Dedifferentiated amniotic fluid mesenchymal stem cell (primary cell): Measurements from ENCODE around the gene MADCAM1.
"Not testable (repeated sequence)": the region's sequence is repeated elsewhere in the genome, so short reads cannot be mapped to it uniquely, and the experiment has no call there.

Experiments used
- DNase-seq: peaks from one replicate; pipeline ENCODE4 v3.0.0-alpha.2; 2016; ENCODE audit errors: extremely low spot score

Gene MADCAM1

GRCh38 chr19:496112-496665, at the start of gene MADCAM1:
Gene MADCAM1 (plus strand): TSS chr19:496486. CDS start chr19:496500, 14 bp downstream.
- DNase-seq, result no peak

GRCh38 chr19:447064-447426, 49.2 kb upstream of the MADCAM1 start:
- no peak for DNase-seq

GRCh38 chr19:447816-448560, 48.3 kb upstream of the MADCAM1 start:
- no peak for DNase-seq

- no peak for DNase-seq
Observed at GRCh38 chr19:449916-450315, 46.4 kb upstream of the MADCAM1 start.

- DNase-seq, result not testable (repeated sequence)
Observed at GRCh38 chr19:450912-451481, 45.3 kb upstream of the MADCAM1 start.

GRCh38 chr19:452829-453228, 43.5 kb upstream of the MADCAM1 start:
- DNase-seq, result no peak

GRCh38 chr19:453606-454005, 42.7 kb upstream of the MADCAM1 start:
- DNase-seq, result no peak

- no peak for DNase-seq
Observed at GRCh38 chr19:455031-455705, 41.1 kb upstream of the MADCAM1 start.

GRCh38 chr19:455851-456546, 40.3 kb upstream of the MADCAM1 start:
- no peak for DNase-seq

- DNase-seq, result no peak
Observed at GRCh38 chr19:456547-457110, 39.7 kb upstream of the MADCAM1 start.

GRCh38 chr19:457636-458035, 38.6 kb upstream of the MADCAM1 start:
- DNase-seq, result no peak

- DNase-seq, result no peak
Observed at GRCh38 chr19:458091-459042, 37.9 kb upstream of the MADCAM1 start.

GRCh38 chr19:459724-460511, 36.4 kb upstream of the MADCAM1 start:
- no peak for DNase-seq

GRCh38 chr19:460877-461720, 35.2 kb upstream of the MADCAM1 start, which contains the start of gene SHC2:
Gene SHC2 (minus strand): TSS chr19:461033. CDS start chr19:460996, 37 bp downstream.
- DNase-seq, result no peak

GRCh38 chr19:461721-462551, 34.4 kb upstream of the MADCAM1 start:
- no peak for DNase-seq

GRCh38 chr19:463483-464207, 32.6 kb upstream of the MADCAM1 start:
- DNase-seq, result no peak

GRCh38 chr19:464208-464545, 32.1 kb upstream of the MADCAM1 start:
- no peak for DNase-seq
